Effector memory CD4-positive, alpha-beta T cell (primary cell): Measurements from ENCODE around the gene USH2A.

ENCODE experiments used
- DNase-seq, 3 donors: peaks; one replicate each; pipeline ENCODE4 v3.0.0-alpha.2; 2020
- H3K27ac ChIP-seq: 2 replicates; pipeline ENCODE4 v1.7.0; 2013; ENCODE audit warnings: mild to moderate bottlenecking, low read length, moderate library complexity; ENCODE audit not compliant: insufficient read depth, poor library complexity, severe bottlenecking
- H3K27me3 ChIP-seq: replicated peaks from 2 replicates; pipeline ENCODE4 v1.7.0; 2013; ENCODE audit warnings: mild to moderate bottlenecking, low read length; ENCODE audit not compliant: insufficient read depth, control insufficient read depth, poor library complexity, severe bottlenecking
- H3K36me3 ChIP-seq: 2 replicates; pipeline ENCODE4 v1.7.0; 2013; ENCODE audit warnings: mild to moderate bottlenecking, low read length, moderate library complexity; ENCODE audit not compliant: control insufficient read depth, insufficient read depth
- H3K4me1 ChIP-seq: 2 replicates; pipeline ENCODE4 v1.7.0; 2013; ENCODE audit warnings: low read length, mild to moderate bottlenecking; ENCODE audit not compliant: control insufficient read depth, insufficient read depth, poor library complexity, severe bottlenecking
- H3K4me3 ChIP-seq: 2 replicates; pipeline ENCODE4 v1.7.0; 2013; ENCODE audit warnings: low read length, low read depth, mild to moderate bottlenecking; ENCODE audit not compliant: insufficient read depth, poor library complexity, severe bottlenecking
- H3K9me3 ChIP-seq: 2 replicates; pipeline ENCODE4 v1.7.0; 2013; ENCODE audit warnings: mild to moderate bottlenecking, low read length, moderate library complexity; ENCODE audit not compliant: control insufficient read depth

Gene USH2A

DNA sequence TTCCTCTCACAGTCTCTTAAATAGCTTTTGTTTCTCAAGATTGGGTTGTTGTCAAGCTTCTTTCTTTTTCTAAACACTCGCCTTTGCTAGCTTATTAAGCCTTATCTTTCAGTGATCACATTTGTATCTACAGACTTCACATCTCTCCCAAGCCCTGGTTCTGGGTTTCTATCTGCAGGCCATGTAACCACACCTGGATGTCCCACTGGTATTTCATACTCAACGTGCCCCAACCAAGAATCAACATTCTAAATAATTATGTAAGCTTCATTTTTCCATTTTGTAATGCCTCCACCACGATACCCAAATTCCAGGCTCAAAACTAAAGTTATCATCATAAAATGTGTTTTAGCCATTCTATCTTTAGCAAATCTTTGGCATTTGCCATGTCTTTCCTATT, 372.2 kb downstream of the USH2A start:
- no peak overlapping the region for H3K27ac ChIP-seq
- no peaks in the 10 kb centered on the region for H3K27me3 ChIP-seq
- DNase-seq: no peak
- H3K4me3 ChIP-seq: no peak overlapping the region
- H3K9me3 ChIP-seq: no peaks in the 10 kb centered on the region
- H3K36me3 ChIP-seq: no peaks in the 10 kb centered on the region
- H3K4me1 ChIP-seq: no peaks in the 10 kb centered on the region

DNA sequence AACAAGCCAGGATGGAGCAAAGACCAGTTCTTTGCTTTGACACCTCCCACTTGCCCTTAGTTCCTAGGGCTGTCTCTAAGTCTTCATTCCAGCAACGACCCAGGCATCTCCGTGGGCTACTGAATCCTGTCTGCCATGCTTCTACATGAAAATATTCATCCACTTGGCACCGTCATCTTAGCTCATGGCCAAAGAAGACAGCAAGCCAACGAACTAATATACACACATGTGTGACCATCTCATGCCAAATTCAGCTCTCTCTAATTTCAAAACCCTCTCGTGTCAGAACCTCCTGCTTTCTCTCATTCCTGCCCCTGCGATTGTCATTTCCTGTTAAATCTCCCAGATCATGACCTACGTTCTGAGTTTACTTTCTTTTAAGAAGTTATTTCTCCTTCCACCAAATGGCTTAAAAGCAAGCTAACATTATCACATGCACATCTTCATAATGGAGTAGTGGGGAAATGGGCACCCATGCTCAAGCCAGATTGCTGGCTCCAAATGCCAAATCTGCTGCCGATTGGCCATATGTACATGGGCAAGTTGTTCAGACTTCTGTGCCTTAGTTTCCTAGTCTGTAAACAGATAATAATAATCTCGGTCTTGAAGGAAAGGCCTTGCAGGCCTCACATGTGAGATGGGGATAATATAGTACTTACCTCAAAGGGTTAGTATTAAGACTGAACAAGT, 373.4 kb downstream of the USH2A start:
- DNase-seq: no peak
- no peaks in the 10 kb centered on the region for H3K9me3 ChIP-seq
- no peaks in the 10 kb centered on the region for H3K36me3 ChIP-seq
- H3K4me3 ChIP-seq: no peak overlapping the region
- no peak overlapping the region for H3K27ac ChIP-seq
- no peaks in the 10 kb centered on the region for H3K4me1 ChIP-seq
- no peaks in the 10 kb centered on the region for H3K27me3 ChIP-seq

DNA sequence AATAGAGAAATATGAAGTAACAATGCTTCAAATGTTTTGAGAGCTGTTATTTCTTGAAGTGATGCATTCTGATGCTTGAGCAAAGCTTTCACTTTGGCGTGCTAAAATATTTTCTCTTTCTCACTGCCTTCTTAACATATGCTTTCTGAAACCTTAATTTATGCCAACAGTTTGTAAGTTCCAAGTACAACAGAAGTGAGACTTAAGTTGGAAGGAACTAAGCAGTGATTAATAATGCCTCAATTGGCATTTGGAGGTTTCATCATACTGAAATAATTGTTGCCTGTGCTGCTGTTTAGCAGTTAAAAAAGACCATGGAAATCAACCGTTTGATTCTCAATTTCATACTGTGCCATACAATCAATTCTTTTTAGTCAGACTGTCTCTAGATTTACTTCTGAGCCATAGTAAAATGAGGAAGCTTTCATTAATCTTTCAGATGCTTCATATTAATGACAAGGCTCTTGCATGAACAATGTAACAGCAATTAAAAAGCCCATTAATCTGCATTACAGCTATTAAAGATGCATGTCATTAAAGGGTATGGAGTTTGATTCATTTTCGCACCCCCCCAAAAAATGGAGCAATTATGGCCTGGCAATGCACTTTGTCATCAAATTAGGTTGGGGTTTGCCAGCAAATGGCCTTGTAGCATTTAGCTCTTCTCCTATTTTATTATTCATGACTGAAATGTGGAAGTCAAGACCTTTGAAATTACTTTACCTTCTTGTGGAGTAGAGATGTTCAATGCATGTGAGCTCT, 375.3 kb downstream of the USH2A start:
- Histone ChIP-seq H3K27me3 (no peaks in the 10 kb centered on the region), H3K36me3 (no peaks in the 10 kb centered on the region), H3K4me3 (no peak overlapping the region), H3K4me1 (no peaks in the 10 kb centered on the region), H3K27ac (no peak overlapping the region), H3K9me3 (no peaks in the 10 kb centered on the region)
- DNase-seq: no peak

DNA sequence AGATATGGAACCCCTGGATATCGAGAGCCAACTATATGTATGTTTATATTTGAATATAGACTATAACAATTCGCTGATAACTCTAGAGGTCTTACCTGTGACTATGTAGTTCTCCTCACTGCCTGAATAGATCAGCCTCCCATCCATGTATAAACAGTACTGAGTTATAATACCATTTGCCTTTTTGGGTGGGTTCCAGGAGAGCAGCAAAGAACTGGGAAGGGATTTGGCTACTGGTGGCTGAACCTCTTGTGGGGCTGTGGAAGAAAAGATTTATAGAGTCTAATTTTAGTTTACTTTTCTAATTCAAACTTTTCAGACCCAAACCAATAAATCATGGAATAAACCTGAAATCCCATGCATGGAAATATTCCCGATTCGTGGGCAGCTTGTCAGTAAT, 376.9 kb downstream of the USH2A start:
- Histone ChIP-seq H3K36me3 (no peaks in the 10 kb centered on the region), H3K27ac (no peak overlapping the region), H3K4me1 (no peaks in the 10 kb centered on the region)

DNA sequence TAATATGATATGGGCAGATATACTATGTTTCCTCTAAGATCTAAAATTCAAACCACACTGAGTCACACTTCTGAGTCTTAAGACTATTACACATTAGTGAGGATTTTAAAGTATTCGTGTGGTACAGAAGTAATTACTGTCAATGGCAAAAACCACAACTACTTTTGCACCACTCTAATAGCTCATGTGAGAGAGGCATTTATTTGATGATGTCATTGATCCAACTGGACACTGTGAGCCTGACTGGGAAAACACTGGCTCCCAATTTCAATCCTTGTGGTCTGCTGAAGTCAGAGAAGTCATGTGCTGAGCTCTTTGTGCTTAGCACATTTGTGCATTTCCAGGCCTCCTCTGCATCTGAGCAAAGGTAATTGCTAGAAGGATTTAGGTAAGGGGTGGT, 377.8 kb downstream of the USH2A start:
- H3K4me1 ChIP-seq: no peaks in the 10 kb centered on the region

More for the DNA sequence above, 376.9 kb downstream of the USH2A start:
- Histone ChIP-seq H3K9me3 (peaks cover under 1% of the 10 kb centered on the region), H3K4me3 (no peak overlapping the region), H3K27me3 (no peaks in the 10 kb centered on the region)
- DNase-seq: no peak

DNA sequence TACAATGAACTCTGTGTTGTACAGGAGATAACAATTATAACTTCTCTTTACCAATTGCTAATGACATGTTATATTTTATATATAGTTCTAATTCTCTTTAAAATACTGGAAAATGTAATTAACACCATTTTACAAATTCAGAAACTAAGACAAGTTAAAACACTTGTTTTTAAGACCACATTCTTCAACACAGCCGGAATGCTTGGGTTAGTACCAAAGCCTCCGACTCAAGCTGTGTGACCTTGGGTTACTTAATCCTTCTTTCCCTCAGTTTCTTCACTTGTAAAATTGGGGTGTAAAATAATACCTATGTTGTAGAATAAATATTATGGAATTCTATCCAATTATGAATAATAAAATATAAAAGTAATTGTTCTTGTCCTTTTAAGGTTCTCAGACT, 378.7 kb downstream of the USH2A start:
- no peak overlapping the region for H3K4me3 ChIP-seq
- no peaks in the 10 kb centered on the region for H3K27me3 ChIP-seq
- peaks cover 3% of the 10 kb centered on the region for H3K9me3 ChIP-seq
- no peak for DNase-seq
- H3K36me3 ChIP-seq: no peaks in the 10 kb centered on the region
- H3K27ac ChIP-seq: no peak overlapping the region
- H3K4me1 ChIP-seq: no peaks in the 10 kb centered on the region

More for the DNA sequence above, 377.8 kb downstream of the USH2A start:
- DNase-seq: no peak
- Histone ChIP-seq H3K9me3 (peaks cover 3% of the 10 kb centered on the region), H3K4me3 (no peak overlapping the region), H3K27me3 (no peaks in the 10 kb centered on the region), H3K27ac (no peak overlapping the region), H3K36me3 (no peaks in the 10 kb centered on the region)

DNA sequence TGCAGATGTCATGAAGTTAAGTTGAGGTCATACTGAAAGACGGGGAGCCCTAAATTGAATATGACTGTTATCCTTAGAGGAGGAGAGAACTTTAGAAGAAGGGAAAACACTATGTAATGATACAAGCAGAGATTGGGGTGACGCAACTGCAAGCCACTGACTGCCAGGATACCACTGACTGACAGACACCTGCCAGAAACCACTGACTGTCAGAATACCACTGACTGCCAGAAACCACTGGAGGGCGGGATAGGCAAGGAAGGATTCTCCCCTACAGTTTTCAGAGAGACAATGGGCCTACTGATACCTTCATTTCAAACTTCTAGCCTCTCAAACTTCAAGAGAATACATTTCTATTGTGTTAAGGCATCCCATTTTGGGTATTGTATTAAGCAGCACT, 388.7 kb downstream of the USH2A start:
- H3K4me3 ChIP-seq: no peak overlapping the region
- H3K27ac ChIP-seq: no peak overlapping the region
- no peaks in the 10 kb centered on the region for H3K4me1 ChIP-seq
- H3K9me3 ChIP-seq: no peaks in the 10 kb centered on the region
- DNase-seq: no peak
- H3K27me3 ChIP-seq: no peaks in the 10 kb centered on the region
- no peaks in the 10 kb centered on the region for H3K36me3 ChIP-seq

DNA sequence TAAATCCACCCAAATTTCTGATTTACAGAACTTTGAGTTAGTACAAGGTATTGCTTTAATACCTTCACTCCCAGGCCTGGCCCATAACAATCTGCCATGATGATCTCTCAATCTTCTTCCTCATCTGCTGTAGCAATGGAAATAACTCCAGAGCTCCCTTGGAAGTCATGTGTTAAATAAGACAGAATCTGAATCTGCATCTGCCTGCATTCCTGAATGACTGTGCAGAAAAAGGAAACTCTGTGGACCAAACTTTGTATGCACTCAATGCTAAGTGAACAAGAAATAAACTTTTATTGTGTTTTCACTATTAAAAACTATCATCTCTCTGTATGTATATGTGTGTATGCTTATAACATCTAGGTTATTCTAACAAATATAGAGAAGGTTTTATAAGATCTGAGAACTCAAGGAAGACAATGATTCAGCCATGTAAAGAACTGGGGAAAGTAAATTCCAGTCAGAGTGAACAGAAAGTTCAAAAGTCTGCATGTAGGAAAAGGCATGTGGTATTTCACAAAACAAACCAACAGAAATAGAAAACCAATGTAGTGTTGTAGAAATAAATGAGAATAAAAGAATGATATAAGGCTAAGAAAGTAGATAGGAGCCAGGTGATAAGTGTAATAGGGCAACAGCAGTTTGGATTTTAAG, 390.2 kb downstream of the USH2A start:
- Histone ChIP-seq H3K4me3 (no peak overlapping the region), H3K4me1 (no peaks in the 10 kb centered on the region), H3K27ac (no peak overlapping the region), H3K9me3 (no peaks in the 10 kb centered on the region), H3K27me3 (no peaks in the 10 kb centered on the region), H3K36me3 (no peaks in the 10 kb centered on the region)
- DNase-seq: no peak

DNA sequence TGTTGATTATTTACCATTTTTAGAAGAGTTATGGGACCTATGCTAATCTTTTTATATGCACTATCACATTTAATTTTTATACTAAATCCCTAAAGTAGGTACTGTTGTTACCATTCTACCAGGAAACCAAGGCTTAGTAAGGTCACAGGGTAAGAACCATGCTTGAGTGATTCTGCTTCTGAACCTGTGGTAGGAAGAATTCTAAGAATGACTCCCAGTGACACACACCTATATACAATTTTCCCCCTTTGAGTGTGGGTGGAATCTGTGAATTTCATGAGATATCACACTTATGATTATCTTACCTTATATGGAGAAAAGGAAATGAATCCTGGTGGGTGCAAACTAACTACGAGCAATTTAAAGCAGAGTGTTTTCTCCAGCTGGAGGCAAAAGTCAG, 391.0 kb downstream of the USH2A start:
- Histone ChIP-seq H3K36me3 (no peaks in the 10 kb centered on the region), H3K4me1 (no peaks in the 10 kb centered on the region), H3K27me3 (no peaks in the 10 kb centered on the region), H3K4me3 (no peak overlapping the region), H3K27ac (no peak overlapping the region), H3K9me3 (no peaks in the 10 kb centered on the region)
- no peak for DNase-seq

DNA sequence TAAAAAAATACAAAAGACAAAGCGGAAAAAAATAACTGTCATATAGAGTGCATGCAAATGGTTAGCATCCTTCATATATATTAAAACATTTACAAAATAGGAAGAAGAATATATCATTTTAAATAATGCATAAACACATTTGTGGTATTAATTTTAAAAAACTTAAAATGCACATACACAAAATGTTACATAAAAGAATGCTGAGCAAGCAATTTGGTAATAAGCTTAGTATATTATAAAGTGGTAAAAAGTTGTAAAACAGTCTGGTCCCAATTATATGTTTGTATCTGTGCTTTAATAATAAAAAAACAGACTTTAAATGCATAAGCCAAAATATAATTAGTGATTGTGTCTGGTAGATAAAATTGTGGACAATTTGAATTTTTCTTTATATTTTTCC, 394.6 kb downstream of the USH2A start:
- Histone ChIP-seq H3K4me3 (no peak overlapping the region), H3K27ac (no peak overlapping the region), H3K27me3 (no peaks in the 10 kb centered on the region), H3K9me3 (no peaks in the 10 kb centered on the region), H3K4me1 (no peaks in the 10 kb centered on the region), H3K36me3 (no peaks in the 10 kb centered on the region)
- no peak for DNase-seq
